GM23248 (cell line): ENCODE results near the gene ARNT2. TPM values are rescaled to one million over a fixed set of nuclear protein-coding genes. Genes with fewer than 3 reads are reported as not detected.

ENCODE experiments used
- DNase-seq: peaks from one replicate; pipeline ENCODE4 v3.0.0-alpha.2; 2015
- H2AFZ ChIP-seq: fragments of 200-600 bp; sonication (generic); 2 replicates; pipeline ENCODE4 v1.6.1; 2016; ENCODE audit warnings: antibody characterized with exemption
- H3F3A ChIP-seq: fragments of 200-600 bp; sonication (generic); 2 replicates; pipeline ENCODE4 v1.6.1; 2016; ENCODE audit warnings: mild to moderate bottlenecking, antibody characterized with exemption, mixed run types; ENCODE audit not compliant: insufficient read depth
- H3K27ac ChIP-seq: fragments of 200-600 bp; sonication (generic); 2 replicates; pipeline ENCODE4 v1.5.1; 2016; ENCODE audit warnings: mild to moderate bottlenecking
- H3K27me3 ChIP-seq: fragments of 200-600 bp; sonication (generic); replicated peaks from 2 replicates; pipeline ENCODE4 v1.6.1; 2016; ENCODE audit warnings: mild to moderate bottlenecking; ENCODE audit not compliant: insufficient read depth
- H3K36me3 ChIP-seq: fragments of 200-600 bp; sonication (generic); 2 replicates; pipeline ENCODE4 v1.6.1; 2016; ENCODE audit warnings: low read depth, mild to moderate bottlenecking
- H3K4me1 ChIP-seq: fragments of 200-600 bp; sonication (generic); 2 replicates; pipeline ENCODE4 v1.6.1; 2016; ENCODE audit warnings: mild to moderate bottlenecking; ENCODE audit not compliant: insufficient read depth
- H3K4me2 ChIP-seq: fragments of 200-600 bp; sonication (generic); one replicate; pipeline ENCODE4 v1.6.1; 2016; ENCODE audit warnings: mild to moderate bottlenecking; ENCODE audit not compliant: unreplicated experiment
- H3K4me3 ChIP-seq: fragments of 200-600 bp; sonication (generic); 2 replicates; pipeline ENCODE4 v1.5.1; 2016; ENCODE audit warnings: mild to moderate bottlenecking
- H3K79me2 ChIP-seq: fragments of 200-600 bp; sonication (generic); 2 replicates; pipeline ENCODE4 v1.6.1; 2016; ENCODE audit warnings: mild to moderate bottlenecking; ENCODE audit not compliant: insufficient read depth
- H3K9ac ChIP-seq: fragments of 200-600 bp; sonication (generic); 2 replicates; pipeline ENCODE4 v1.6.1; 2016; ENCODE audit warnings: mild to moderate bottlenecking
- H3K9me2 ChIP-seq: fragments of 200-600 bp; sonication (generic); 2 replicates; pipeline ENCODE4 v1.6.1; 2016; ENCODE audit warnings: mixed run types, mild to moderate bottlenecking, moderate library complexity; ENCODE audit not compliant: insufficient read depth
- H3K9me3 ChIP-seq: fragments of 200-600 bp; sonication (generic); one replicate; pipeline ENCODE4 v1.6.1; 2017; ENCODE audit warnings: low read depth
- H4K20me1 ChIP-seq: fragments of 200-600 bp; sonication (generic); 2 replicates; pipeline ENCODE4 v1.6.0; 2016; ENCODE audit not compliant: insufficient read depth
- EZH2 ChIP-seq: fragments of 200-600 bp; sonication (generic); IDR thresholded peaks from 2 replicates; pipeline ENCODE4 v1.6.1; 2018; ENCODE audit warnings: antibody characterized with exemption, mild to moderate bottlenecking; ENCODE audit not compliant: insufficient read depth, poor library complexity, severe bottlenecking
- EZH2phosphoT487 ChIP-seq: fragments of 200-600 bp; sonication (generic); IDR thresholded peaks from 2 replicates; pipeline ENCODE4 v1.6.1; 2018; ENCODE audit warnings: antibody characterized with exemption, moderate library complexity, mild to moderate bottlenecking, low read depth; ENCODE audit not compliant: insufficient read depth
- WGBS, 2 experiments: methylation state at CpG; one replicate each; pipeline ENCODE4 v1.1.6; 2015 to 2017; ENCODE audit warnings: low lambda C conversion rate in 2 of 2, low coverage in 1 of 2; ENCODE audit errors: missing lambda C conversion rate in 2 of 2; 5-methylcytosine and 5-hydroxymethylcytosine counted together
- in situ Hi-C: fragments of 300-500 bp; cut with MboI; formaldehyde crosslinking; loops from 2 replicates; pipeline ENCODE4 v1.15.0; 2020
- polyA plus RNA-seq: library from polyadenylated mRNA; unstranded; fragments of >200 nt; fragmentation: Nextera tagmentation; extraction: Ambion mirVana; gene quantifications from 2 replicates; pipeline ENCODE4 v1.2.1, GENCODE V29; 2016
- total RNA-seq: library from RNA; depleted of rRNA; stranded (reverse); fragments of >200 nt; shearing (Covaris generic); gene quantifications from 2 replicates; pipeline ENCODE4 v1.2.3, GENCODE V29; 2014

Gene ARNT2
- total and polyA plus RNA-seq, 2 experiments from 2014 or later: 9.3 to 23.5 TPM

GRCh38 chr15:80403712-80404056, 498 bp upstream of the ARNT2 start:
- WGBS, 2 experiments: 35 to 46% methylated on average over 28 to 29 of the region's 30 CpGs
- H3K9ac ChIP-seq: peak overlapping the region; percentile 50
- H2AFZ ChIP-seq: peak overlapping the region; percentile 70
- no peak for DNase-seq
- H3K4me2 ChIP-seq: peak overlapping the region; percentile 66
- in situ Hi-C loops: no loop called here
- H4K20me1 ChIP-seq: no peaks in the 10 kb centered on the region
- no peaks in the 10 kb centered on the region for H3K36me3 ChIP-seq
- no peak for TF ChIP-seq EZH2
- TF ChIP-seq EZH2phosphoT487: no peak
- H3K4me3 ChIP-seq: peak overlapping the region; percentile 73
- no peaks in the 10 kb centered on the region for H3K9me2 ChIP-seq
- H3K27ac ChIP-seq: no peak overlapping the region
- H3K79me2 ChIP-seq: no peaks in the 10 kb centered on the region
- no peaks in the 10 kb centered on the region for H3K9me3 ChIP-seq
- H3K4me1 ChIP-seq: no peaks in the 10 kb centered on the region
- H3F3A ChIP-seq: no peaks in the 10 kb centered on the region
- no peaks in the 10 kb centered on the region; the same call in 1 of the 2 replicates for H3K27me3 ChIP-seq

- WGBS, 2 experiments: 14% methylated on average over 29 to 31 of the region's 33 CpGs
- H3K9ac ChIP-seq: peak overlapping the region; percentile 65
- H3K27ac ChIP-seq: no peak overlapping the region
- H3K4me3 ChIP-seq: peak overlapping the region; percentile 73
- TF ChIP-seq EZH2 (no peak), EZH2phosphoT487 (no peak)
- H3K9me2 ChIP-seq: no peaks in the 10 kb centered on the region
- peak overlapping the region; percentile 40 for H3K4me2 ChIP-seq
- peak overlapping the region; percentile 90 for H2AFZ ChIP-seq
- in situ Hi-C loops: no loop called here
- H4K20me1 ChIP-seq: no peaks in the 10 kb centered on the region
- H3K4me1 ChIP-seq: no peaks in the 10 kb centered on the region
- DNase-seq: no peak
- no peaks in the 10 kb centered on the region for H3F3A ChIP-seq
- H3K36me3 ChIP-seq: no peaks in the 10 kb centered on the region
- H3K79me2 ChIP-seq: no peaks in the 10 kb centered on the region
- no peaks in the 10 kb centered on the region for H3K9me3 ChIP-seq
- H3K27me3 ChIP-seq: no peaks in the 10 kb centered on the region; the same call in 1 of the 2 replicates
These were observed 775 bp downstream of the ARNT2 start for GRCh38 chr15:80404761-80405553.

GRCh38 chr15:80405554-80405850, 1.3 kb downstream of the ARNT2 start:
- Histone ChIP-seq H3K4me1 (no peaks in the 10 kb centered on the region), H4K20me1 (no peaks in the 10 kb centered on the region), H3K4me2 (no peak overlapping the region), H3K9me2 (no peaks in the 10 kb centered on the region), H3F3A (no peaks in the 10 kb centered on the region), H3K4me3 (no peak overlapping the region), H3K9me3 (no peaks in the 10 kb centered on the region), H3K9ac (no peak overlapping the region), H3K36me3 (no peaks in the 10 kb centered on the region), H3K79me2 (no peaks in the 10 kb centered on the region), H3K27ac (no peak overlapping the region), H3K27me3 (no peaks in the 10 kb centered on the region; the same call in 1 of the 2 replicates), H2AFZ (no peak overlapping the region)
- TF ChIP-seq EZH2phosphoT487: no peak
- DNase-seq: no peak
- 94 to 96% methylated on average over 4 of the region's 4 CpGs for WGBS, 2 experiments
- in situ Hi-C loops: no loop called here

GRCh38 chr15:80405970-80406369, 1.8 kb downstream of the ARNT2 start:
- H3K4me2 ChIP-seq: no peak overlapping the region

More at GRCh38 chr15:80405970-80406369, 1.8 kb downstream of the ARNT2 start:
- DNase-seq: no peak
- Histone ChIP-seq H3K27me3 (no peaks in the 10 kb centered on the region; the same call in 1 of the 2 replicates), H3K4me1 (no peaks in the 10 kb centered on the region), H3K9me3 (no peaks in the 10 kb centered on the region), H3K9me2 (no peaks in the 10 kb centered on the region), H2AFZ (no peak overlapping the region), H3K79me2 (no peaks in the 10 kb centered on the region), H3K27ac (no peak overlapping the region), H3K36me3 (no peaks in the 10 kb centered on the region), H3K9ac (no peak overlapping the region), H3K4me3 (no peak overlapping the region), H3F3A (no peaks in the 10 kb centered on the region), H4K20me1 (no peaks in the 10 kb centered on the region)
- 80 to 81% methylated on average over 2 of the region's 2 CpGs for WGBS, 2 experiments
- in situ Hi-C loops: no loop called here
- TF ChIP-seq EZH2phosphoT487: no peak
